Measurements from ENCODE around the gene CBLB.

Gene CBLB

DNA sequence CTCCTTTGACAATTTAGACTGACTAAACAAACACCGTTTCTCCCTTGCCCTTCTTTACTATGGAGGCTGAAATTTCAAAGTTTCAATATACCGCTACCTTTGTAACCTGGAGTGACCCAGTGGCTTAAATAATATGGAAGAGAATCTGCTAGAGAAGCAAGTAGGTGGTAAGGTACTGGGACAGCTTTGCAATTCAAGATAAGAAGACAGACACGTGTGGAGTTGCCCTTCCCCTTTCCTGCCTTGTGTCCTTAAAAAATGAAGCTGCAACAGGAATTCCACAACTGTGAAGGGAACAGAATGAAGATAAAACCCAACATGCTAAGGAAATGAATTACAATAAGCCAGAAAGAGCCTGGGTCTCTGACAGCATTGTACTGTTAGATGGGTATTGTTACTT is 26.4 kb downstream of the CBLB start:
- H3K4me3 ChIP-seq (ENCODE audit: low read length): no peak overlapping the region
- TF ChIP-seq, protein P1, sequence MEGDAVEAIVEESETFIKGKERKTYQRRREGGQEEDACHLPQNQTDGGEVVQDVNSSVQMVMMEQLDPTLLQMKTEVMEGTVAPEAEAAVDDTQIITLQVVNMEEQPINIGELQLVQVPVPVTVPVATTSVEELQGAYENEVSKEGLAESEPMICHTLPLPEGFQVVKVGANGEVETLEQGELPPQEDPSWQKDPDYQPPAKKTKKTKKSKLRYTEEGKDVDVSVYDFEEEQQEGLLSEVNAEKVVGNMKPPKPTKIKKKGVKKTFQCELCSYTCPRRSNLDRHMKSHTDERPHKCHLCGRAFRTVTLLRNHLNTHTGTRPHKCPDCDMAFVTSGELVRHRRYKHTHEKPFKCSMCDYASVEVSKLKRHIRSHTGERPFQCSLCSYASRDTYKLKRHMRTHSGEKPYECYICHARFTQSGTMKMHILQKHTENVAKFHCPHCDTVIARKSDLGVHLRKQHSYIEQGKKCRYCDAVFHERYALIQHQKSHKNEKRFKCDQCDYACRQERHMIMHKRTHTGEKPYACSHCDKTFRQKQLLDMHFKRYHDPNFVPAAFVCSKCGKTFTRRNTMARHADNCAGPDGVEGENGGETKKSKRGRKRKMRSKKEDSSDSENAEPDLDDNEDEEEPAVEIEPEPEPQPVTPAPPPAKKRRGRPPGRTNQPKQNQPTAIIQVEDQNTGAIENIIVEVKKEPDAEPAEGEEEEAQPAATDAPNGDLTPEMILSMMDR (conservative IDR thresholded peaks at IDR 0.05; ENCODE audit: low read length): no peak

DNA sequence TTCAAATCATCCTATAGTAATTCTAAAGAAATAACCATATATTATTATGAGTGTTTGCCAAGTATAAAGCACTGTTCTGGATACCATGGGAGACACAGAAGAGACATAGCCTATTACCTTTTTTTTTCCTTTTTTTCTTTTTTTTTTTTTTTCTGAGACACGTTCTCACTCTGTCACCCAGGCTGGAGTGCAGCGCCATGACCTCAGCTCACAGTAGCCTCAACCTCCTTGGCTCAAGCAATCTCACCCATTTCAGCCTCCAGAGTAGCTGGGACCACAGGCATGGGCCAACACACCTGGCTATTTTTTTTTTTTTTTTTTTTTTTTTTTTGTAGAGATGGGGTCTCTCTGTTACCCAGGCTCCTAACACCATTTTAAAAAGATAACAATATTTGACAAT is 30.9 kb downstream of the CBLB start:
- no peak for DNase-seq (ENCODE audit: low read depth)
- no peak overlapping the region for H3K4me3 ChIP-seq (ENCODE audit: low read length)
- TF ChIP-seq, protein P1 (conservative IDR thresholded peaks at IDR 0.05; ENCODE audit: low read length): no peak

More for the DNA sequence above, 26.4 kb downstream of the CBLB start:
- no peak for DNase-seq (ENCODE audit: low read depth)

DNA sequence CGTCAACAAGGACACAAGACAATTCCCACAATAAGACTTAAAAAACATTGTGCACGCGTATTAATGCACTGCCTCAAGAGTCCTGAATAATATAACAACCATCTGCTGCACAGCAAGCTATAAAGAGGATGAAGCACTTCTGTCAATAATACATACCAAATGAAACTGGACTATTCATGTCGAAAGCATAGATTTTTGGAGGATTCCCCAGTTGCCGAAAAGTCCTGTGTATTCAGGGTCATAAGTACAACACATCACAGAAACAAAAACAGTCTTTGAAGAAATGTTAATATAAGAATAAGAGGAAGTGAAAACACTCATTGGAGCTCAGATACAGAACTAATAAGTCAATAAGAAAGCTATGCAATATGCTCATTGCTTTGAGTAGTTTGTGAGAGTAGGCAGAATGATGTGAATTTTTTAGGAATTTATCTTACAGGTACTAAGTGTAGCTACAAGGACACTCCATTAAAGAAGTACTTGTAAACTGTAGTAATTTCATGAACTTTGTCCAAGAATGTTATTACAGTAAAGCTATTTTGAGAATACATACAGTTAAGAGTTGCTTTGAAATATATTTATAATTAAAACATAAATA is 31.6 kb downstream of the CBLB start:
- TF ChIP-seq, protein P1 (conservative IDR thresholded peaks at IDR 0.05; ENCODE audit: low read length): no peak
- DNase-seq (ENCODE audit: low read depth): no peak
- H3K4me3 ChIP-seq (ENCODE audit: low read length): no peak overlapping the region

DNA sequence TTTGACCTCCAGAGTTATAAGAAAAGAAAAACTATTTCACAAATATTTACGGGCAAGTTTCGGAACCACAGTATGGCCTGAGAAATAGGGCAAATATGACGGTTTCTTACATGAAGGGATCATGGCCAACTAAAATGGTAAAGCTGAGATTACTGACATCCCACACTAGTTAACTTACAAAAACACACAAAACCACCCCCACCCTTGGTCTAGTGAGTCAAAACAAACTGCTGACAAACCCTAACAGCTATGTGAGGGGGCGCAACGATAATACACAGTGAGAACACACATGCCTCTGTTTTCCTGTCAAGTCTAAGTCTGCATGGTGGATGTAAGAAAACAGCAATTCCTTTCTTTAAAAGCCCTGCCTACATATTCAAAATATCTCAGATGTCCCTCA is 32.3 kb downstream of the CBLB start:
- peak; percentile 29 for DNase-seq (ENCODE audit: low read depth)
- no peak overlapping the region for H3K4me3 ChIP-seq (ENCODE audit: low read length)
- TF ChIP-seq, protein P1 (conservative IDR thresholded peaks at IDR 0.05; ENCODE audit: low read length): no peak

DNA sequence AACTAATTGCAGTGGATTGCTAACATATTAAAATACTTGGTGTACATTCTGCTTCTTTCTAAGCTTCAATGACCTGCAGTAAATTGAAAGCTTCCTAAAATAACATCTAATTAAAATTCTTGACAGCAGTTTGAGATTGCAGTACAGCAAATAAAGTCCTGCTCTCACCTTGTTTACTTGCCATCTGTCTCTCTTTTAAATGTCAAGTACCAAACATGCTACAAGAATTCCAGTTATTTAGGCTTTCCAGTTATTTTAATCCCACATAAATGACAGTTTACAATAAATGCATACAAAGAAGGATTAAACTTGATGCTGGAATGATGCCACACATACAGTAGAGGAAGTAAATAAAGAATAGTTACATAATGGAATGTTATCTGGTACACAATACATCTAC is 33.2 kb downstream of the CBLB start:
- TF ChIP-seq, protein P1 (conservative IDR thresholded peaks at IDR 0.05; ENCODE audit: low read length): no peak
- no peak overlapping the region for H3K4me3 ChIP-seq (ENCODE audit: low read length)
- no peak for DNase-seq (ENCODE audit: low read depth)

DNA sequence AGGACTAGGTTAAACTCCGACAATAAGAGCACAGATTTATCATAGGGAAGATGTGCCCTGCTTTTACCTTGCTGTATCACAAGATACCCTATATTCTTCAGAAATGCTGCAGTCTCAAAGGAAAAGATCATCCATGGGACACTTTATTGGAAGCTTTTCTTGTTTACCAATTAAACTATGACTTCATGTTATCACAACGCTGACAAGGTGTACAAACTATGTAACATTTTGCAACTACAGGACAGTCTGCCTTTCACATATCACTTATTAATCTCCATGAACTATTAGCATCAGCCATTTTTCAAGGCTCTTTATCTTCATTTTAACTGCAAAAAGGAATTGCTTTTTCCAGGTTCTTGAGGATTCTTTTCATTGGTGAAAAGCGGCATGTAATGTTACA is 34.0 kb downstream of the CBLB start:
- no peak for DNase-seq (ENCODE audit: low read depth)
- TF ChIP-seq, protein P1 (conservative IDR thresholded peaks at IDR 0.05; ENCODE audit: low read length): no peak
- no peak overlapping the region for H3K4me3 ChIP-seq (ENCODE audit: low read length)

DNA sequence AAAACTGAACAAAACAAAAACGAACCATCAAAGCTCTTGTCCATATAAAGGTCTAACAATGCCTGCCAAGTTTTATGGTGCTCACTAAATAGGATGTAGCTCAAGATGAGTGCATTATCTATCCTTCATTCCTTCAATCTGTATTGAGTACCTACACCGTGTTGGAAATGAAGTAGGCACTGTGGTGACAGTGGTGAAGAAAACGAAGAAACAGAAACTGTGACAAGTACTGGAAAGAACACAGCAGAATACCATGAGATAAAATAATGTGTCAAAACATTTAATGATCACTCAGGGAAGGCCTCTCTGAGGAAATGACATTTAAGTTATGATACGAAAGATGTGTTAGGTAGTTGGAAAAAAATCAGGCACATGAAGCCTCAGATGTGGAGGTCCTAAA is 36.2 kb downstream of the CBLB start:
- no peak overlapping the region for H3K4me3 ChIP-seq (ENCODE audit: low read length)
- no peak for DNase-seq (ENCODE audit: low read depth)
- TF ChIP-seq, protein P1 (conservative IDR thresholded peaks at IDR 0.05; ENCODE audit: low read length): no peak
